Esophagus muscularis mucosa (tissue), 4 donors: ENCODE measurements around the gene PRKAG2.

Experiments
- CTCF ChIP-seq, 3 experiments: fragments of 200-600 bp in 2 of 3; fragments of 450-650 bp in 1 of 3; sonication (generic) in 2 of 3; IDR thresholded peaks; one replicate each; pipeline ENCODE4 v1.5.1; 2017 to 2019; ENCODE audit warnings: antibody characterized with exemption in 3 of 3, mild to moderate bottlenecking in 2 of 3, moderate library complexity in 1 of 3
- EP300 ChIP-seq: sonication (generic); formaldehyde crosslinking; IDR thresholded peaks from one replicate; pipeline ENCODE4 v1.6.1; 2017; ENCODE audit warnings: antibody characterized with exemption
- POLR2A ChIP-seq: fragments of 450-650 bp; IDR thresholded peaks from one replicate; pipeline ENCODE4 v1.6.1; 2017; ENCODE audit warnings: antibody characterized with exemption, moderate library complexity, mild to moderate bottlenecking, low read depth
- POLR2AphosphoS5 ChIP-seq, 2 donors: sonication (generic); formaldehyde crosslinking; IDR thresholded peaks; one replicate each; pipeline ENCODE4 v1.6.1; 2017; ENCODE audit warnings: antibody characterized with exemption in 2 of 2

GRCh38 chr7:151741585-151741984, 135.3 kb downstream of the PRKAG2 start:
- TF ChIP-seq POLR2A (no peak), CTCF (IDR thresholded peaks at IDR 0.05) (no peak), EP300 (no peak), POLR2AphosphoS5 (IDR thresholded peaks at IDR 0.05) (no peak)
